Measurements from ENCODE around the gene ID1. TPM values are rescaled to one million over a fixed set of nuclear protein-coding genes. Genes with fewer than 3 reads are reported as not detected.
"Not testable (repeated sequence)": the region's sequence is repeated elsewhere in the genome, so short reads cannot be mapped to it uniquely, and the experiment has no call there.

The ID1 gene
- total RNA-seq, 1 experiment from 2014 or later: 360 TPM

- H3K56ac ChIP-seq (ENCODE audit: insufficient read length, low read depth, low read length): no peak overlapping the region
- no peak for TF ChIP-seq CTCF (conservative IDR thresholded peaks at IDR 0.05)
- H4K91ac ChIP-seq (ENCODE audit: insufficient read length, low read depth, low read length): no peak overlapping the region
- no peak overlapping the region for H2BK15ac ChIP-seq (ENCODE audit: low read depth, low read length)
- no peak overlapping the region for H3K27ac ChIP-seq (ENCODE audit: insufficient read length, low read depth, low read length)
- H4K5ac ChIP-seq (ENCODE audit: insufficient read length, low read depth, low read length): no peak overlapping the region
- no peak overlapping the region for H3K9ac ChIP-seq (ENCODE audit: extremely low read depth, insufficient read length, low read length)
- no peak overlapping the region for H3K4ac ChIP-seq (ENCODE audit: low read depth, low read length)
- no peak overlapping the region for H2AK5ac ChIP-seq (ENCODE audit: insufficient read length, low read length)
- Mint-ChIP-seq H3K4me1 (peaks cover 45 to 49% of the 10 kb centered on the region in 2 experiments), H3K27ac (peak overlapping the region; percentile 4 to 89 (median 63)), H3K9me3 (peaks cover 2 to 3% of the 10 kb centered on the region in 2 experiments; a peak in 3 of 5 replicates), H3K27me3 (ENCODE audit: low read depth) (no peaks in the 10 kb centered on the region; the same call in 1 of the 2 replicates), H3K4me3 (no peak overlapping the region), H3K36me3 (ENCODE audit: insufficient read depth in 1 of 3, low read depth in 3 of 3) (peaks cover 7 to 18% (median 17%) of the 10 kb centered on the region in 3 experiments)
- H3K23ac ChIP-seq (ENCODE audit: insufficient read length, low read depth, low read length): no peak overlapping the region
- no peaks in the 10 kb centered on the region for H3K79me2 ChIP-seq (ENCODE audit: insufficient read depth, low read length)
- H3K27me3 ChIP-seq (ENCODE audit: insufficient read depth, low read length): no peaks in the 10 kb centered on the region
- H2AFZ ChIP-seq (ENCODE audit: low read length): no peak overlapping the region
- H2BK5ac ChIP-seq (ENCODE audit: insufficient read length, low read length): no peak overlapping the region
- H3K14ac ChIP-seq (ENCODE audit: insufficient read depth, low read length): no peak overlapping the region
- H3K4me1 ChIP-seq (ENCODE audit: insufficient read depth, low read length): no peaks in the 10 kb centered on the region
- DNase-seq: no peak
- H3K4me2 ChIP-seq (ENCODE audit: insufficient read depth, insufficient read length, low read length): no peak overlapping the region
- H4K20me1 ChIP-seq (ENCODE audit: control insufficient read depth, insufficient read depth, insufficient read length): no peaks in the 10 kb centered on the region
- H3K18ac ChIP-seq (ENCODE audit: insufficient read length, low read depth, low read length): no peak overlapping the region
- H2BK20ac ChIP-seq (ENCODE audit: low read depth, low read length, poor library complexity, severe bottlenecking): no peak overlapping the region
- no peak overlapping the region for H4K8ac ChIP-seq (replicated peaks; ENCODE audit: insufficient read length, low read depth, low read length)
- no peaks in the 10 kb centered on the region for H3K9me3 ChIP-seq (ENCODE audit: control insufficient read depth, low read depth, low read length)
- no peaks in the 10 kb centered on the region for H3K23me2 ChIP-seq (ENCODE audit: insufficient read length, low read depth, low read length, poor library complexity, severe bottlenecking)
- no peak overlapping the region for H2BK120ac ChIP-seq (ENCODE audit: low read depth, low read length, poor library complexity, severe bottlenecking)
- no peak overlapping the region for H3T11ph ChIP-seq (ENCODE audit: low read length)
- H3K79me1 ChIP-seq (ENCODE audit: insufficient read depth, low read depth, low read length, poor library complexity, severe bottlenecking): no peaks in the 10 kb centered on the region
- no CpG with 5 or more reads among the region's 6 CpGs for WGBS (ENCODE audit: extremely low coverage, insufficient read length, low lambda C conversion rate)
- no peak overlapping the region for H2BK12ac ChIP-seq (ENCODE audit: insufficient read length, low read depth, low read length)
Measured at GRCh38 chr20:31579245-31579644, 25.8 kb upstream of the ID1 start.

- not testable (repeated sequence) for H2BK120ac ChIP-seq (ENCODE audit: low read depth, low read length, poor library complexity, severe bottlenecking); H3K27ac ChIP-seq (ENCODE audit: insufficient read length, low read depth, low read length); H2BK5ac ChIP-seq (ENCODE audit: insufficient read length, low read length); H3K9me3 Mint-ChIP-seq; H2BK12ac ChIP-seq (ENCODE audit: insufficient read length, low read depth, low read length); H3K56ac ChIP-seq (ENCODE audit: insufficient read length, low read depth, low read length); H3K14ac ChIP-seq (ENCODE audit: insufficient read depth, low read length); H3K9ac ChIP-seq (ENCODE audit: extremely low read depth, insufficient read length, low read length); H3K23ac ChIP-seq (ENCODE audit: insufficient read length, low read depth, low read length); H3K23me2 ChIP-seq (ENCODE audit: insufficient read length, low read depth, low read length, poor library complexity, severe bottlenecking); H4K5ac ChIP-seq (ENCODE audit: insufficient read length, low read depth, low read length); H3K9me3 ChIP-seq (ENCODE audit: control insufficient read depth, low read depth, low read length); H2BK15ac ChIP-seq (ENCODE audit: low read depth, low read length); H4K20me1 ChIP-seq (ENCODE audit: control insufficient read depth, insufficient read depth, insufficient read length); H3K18ac ChIP-seq (ENCODE audit: insufficient read length, low read depth, low read length); H3K27me3 ChIP-seq (ENCODE audit: insufficient read depth, low read length); H3K4me2 ChIP-seq (ENCODE audit: insufficient read depth, insufficient read length, low read length); DNase-seq; H2AK5ac ChIP-seq (ENCODE audit: insufficient read length, low read length); H4K8ac ChIP-seq (replicated peaks; ENCODE audit: insufficient read length, low read depth, low read length); H4K91ac ChIP-seq (ENCODE audit: insufficient read length, low read depth, low read length); H3K4me1 ChIP-seq (ENCODE audit: insufficient read depth, low read length); H3T11ph ChIP-seq (ENCODE audit: low read length); H3K27me3 Mint-ChIP-seq (ENCODE audit: low read depth); H2BK20ac ChIP-seq (ENCODE audit: low read depth, low read length, poor library complexity, severe bottlenecking); H3K79me1 ChIP-seq (ENCODE audit: insufficient read depth, low read depth, low read length, poor library complexity, severe bottlenecking); H2AFZ ChIP-seq (ENCODE audit: low read length); H3K4ac ChIP-seq (ENCODE audit: low read depth, low read length); H3K79me2 ChIP-seq (ENCODE audit: insufficient read depth, low read length)
- WGBS (ENCODE audit: extremely low coverage, insufficient read length, low lambda C conversion rate): no CpG with 5 or more reads among the region's 17 CpGs
- H3K4me3 Mint-ChIP-seq: peak overlapping the region in 1 of 2 experiments; percentile 50; a peak in 2 of 5 replicates
- peak overlapping the region; percentile 94 to 99 (median 99) for H3K27ac Mint-ChIP-seq
- H3K36me3 Mint-ChIP-seq (ENCODE audit: insufficient read depth in 1 of 3, low read depth in 3 of 3): peaks cover 7 to 19% (median 17%) of the 10 kb centered on the region in 3 experiments
- H3K4me1 Mint-ChIP-seq: peaks cover 52% of the 10 kb centered on the region in 2 experiments
Measured at GRCh38 chr20:31579941-31580651, 25.0 kb upstream of the ID1 start.
